GM12878 (cell line): ENCODE results near the gene PATJ. TPM values are rescaled to one million over a fixed set of nuclear protein-coding genes. Genes with fewer than 3 reads are reported as not detected.

Source experiments
- ATAC-seq: fragments of 200-7000 bp; cut with Tn5 transposase; 3 replicates; pipeline ENCODE4 v1.9.1; 2020; ENCODE audit warnings: mild to moderate bottlenecking, moderate library complexity
- BruUV-seq: library from RNA; stranded (reverse); fragments of 400-500 nt; replicated peaks from 2 replicates; lab custom pipeline; 2021; lab: Mats Ljungman, UMichigan
- CTCF ChIA-PET: fragments of 300-600 bp; sonication (Branson Sonifier 250); formaldehyde crosslinking; extraction: SDS; loops from one replicate; lab custom pipeline; 2021; ENCODE audit warnings: inconsistent platforms; lab: Yijun Ruan, JAX
- POLR2A ChIA-PET: fragments of 350-600 bp; formaldehyde crosslinking; extraction: SDS; loops from one replicate; lab custom pipeline; 2021; ENCODE audit warnings: inconsistent platforms; lab: Charles Lee
- RAD21 ChIA-PET: fragments of 300-600 bp; sonication (Branson Sonifier 250); formaldehyde crosslinking; loops from one replicate; lab custom pipeline; 2023; ENCODE audit warnings: antibody characterized with exemption; ENCODE audit not compliant: unreplicated experiment; lab: Charles Lee
- SMC1A ChIA-PET: fragments of 300-600 bp; sonication (Branson Sonifier 250); formaldehyde crosslinking; loops from one replicate; lab custom pipeline; 2023; ENCODE audit not compliant: unreplicated experiment, uncharacterized antibody; lab: Charles Lee
- DNase-seq: peaks from one replicate; pipeline ENCODE4 v3.0.0-alpha.2; 2011; ENCODE audit warnings: low read depth, low spot score
- FAIRE-seq: peaks from 3 replicates; lab custom pipeline; 2011; peaks lifted over from hg19 to GRCh38; lab: Jason Lieb, UNC
- H2AFZ ChIP-seq: 2 replicates; pipeline ENCODE4 v1.6.0; 2011; ENCODE audit warnings: low read depth, low read length, control low read depth; ENCODE audit not compliant: control insufficient read depth
- H3K27ac ChIP-seq: 2 replicates; pipeline ENCODE4 v1.5.1; 2011; ENCODE audit warnings: control low read depth; ENCODE audit not compliant: control insufficient read depth, insufficient read depth
- H3K27me3 ChIP-seq, 2 experiments: replicated peaks in 1 of 2; 2 replicates each; pipeline versions ENCODE4 v1.6.0 to v1.6.1; 2011; ENCODE audit warnings: low read length in 1 of 2; ENCODE audit not compliant: control insufficient read depth in 2 of 2, insufficient read depth in 2 of 2
- H3K36me3 ChIP-seq, 2 experiments: 2 replicates each; pipeline ENCODE4 v1.5.1; 2011; ENCODE audit warnings: low read length in 1 of 2; ENCODE audit not compliant: control insufficient read depth in 2 of 2, insufficient read depth in 2 of 2
- H3K4me1 ChIP-seq: 2 replicates; pipeline ENCODE4 v1.6.1; 2011; ENCODE audit warnings: mild to moderate bottlenecking, low read length, moderate library complexity, mixed read lengths; ENCODE audit not compliant: control insufficient read depth, insufficient read depth
- H3K4me2 ChIP-seq: 2 replicates; pipeline ENCODE4 v1.6.0; 2011; ENCODE audit warnings: control low read depth; ENCODE audit not compliant: control insufficient read depth, insufficient read depth
- H3K4me3 ChIP-seq: fragments of 200-600 bp; sonication (generic); 2 replicates; pipeline ENCODE4 v1.5.1; 2016
- H3K79me2 ChIP-seq: 2 replicates; pipeline ENCODE4 v1.6.0; 2011; ENCODE audit warnings: low read length; ENCODE audit not compliant: control insufficient read depth, insufficient read depth
- H3K9ac ChIP-seq: 2 replicates; pipeline ENCODE4 v1.8.0; 2011; ENCODE audit warnings: low read length, control low read depth, mixed read lengths; ENCODE audit not compliant: control insufficient read depth, insufficient read depth
- H3K9me3 ChIP-seq: replicated peaks from 3 replicates; pipeline ENCODE4 v1.5.1; 2011; ENCODE audit warnings: mild to moderate bottlenecking, low read length; ENCODE audit not compliant: control insufficient read depth, insufficient read depth
- H4K20me1 ChIP-seq: 2 replicates; pipeline ENCODE4 v1.6.0; 2011; ENCODE audit not compliant: control insufficient read depth, insufficient read depth
- CBX5 ChIP-seq: sonication (generic); IDR thresholded peaks from 2 replicates; pipeline ENCODE4 v1.6.1; 2016; ENCODE audit warnings: low read depth, moderate library complexity, mild to moderate bottlenecking, inconsistent platforms
- CREM ChIP-seq: IDR thresholded peaks from 2 replicates; pipeline ENCODE4 v1.6.1; 2014; ENCODE audit warnings: antibody characterized with exemption, low read depth
- CUX1 ChIP-seq: IDR thresholded peaks from 2 replicates; pipeline ENCODE4 v1.6.1; 2012; ENCODE audit warnings: improper control_type of control experiment, low read depth, low read length; ENCODE audit not compliant: insufficient replicate concordance
- EGR1 ChIP-seq, 2 experiments: IDR thresholded peaks; 1 replicate in 1 of 2; 2 replicates in 1 of 2; pipeline ENCODE4 v1.6.1; 2011 to 2012; ENCODE audit warnings: low read depth in 2 of 2, low read length in 2 of 2, borderline replicate concordance in 1 of 2, mild to moderate bottlenecking in 1 of 2, moderate library complexity in 1 of 2
- HDAC6 ChIP-seq: fragments of 200-600 bp; sonication (generic); IDR thresholded peaks from one replicate; pipeline ENCODE4 v1.8.0; 2017; ENCODE audit warnings: antibody characterized with exemption; ENCODE audit not compliant: unreplicated experiment
- MTA2 ChIP-seq: fragments of 450-650 bp; IDR thresholded peaks from 2 replicates; pipeline ENCODE4 v1.6.1; 2016; ENCODE audit warnings: low read depth, mild to moderate bottlenecking, moderate library complexity
- SMAD5 ChIP-seq: IDR thresholded peaks from 2 replicates; pipeline ENCODE4 v1.6.1; 2016; ENCODE audit warnings: antibody characterized with exemption, low read depth
- USF2 ChIP-seq: IDR thresholded peaks from 2 replicates; pipeline ENCODE4 v1.6.1; 2011; ENCODE audit warnings: low read depth, low read length, improper control_type of control experiment, borderline replicate concordance
- WRNIP1 ChIP-seq: IDR thresholded peaks from 2 replicates; pipeline ENCODE4 v1.6.1; 2011; ENCODE audit warnings: low read depth, low read length, improper control_type of control experiment, borderline replicate concordance
- WGBS: methylation state at CpG from one replicate; pipeline ENCODE4 v1.1.6; 2016; ENCODE audit warnings: low lambda C conversion rate; ENCODE audit not compliant: insufficient replicate concordance, insufficient coverage; ENCODE audit errors: missing lambda C conversion rate; 5-methylcytosine and 5-hydroxymethylcytosine counted together
- in situ Hi-C: fragments of 300-500 bp; cut with MboI; formaldehyde crosslinking; loops from 9 replicates; pipeline ENCODE4 v1.14.3; 2018; ENCODE audit warnings: mixed read lengths
- intact Hi-C: fragments of 100-400 bp; cut with micrococcal nuclease; formaldehyde crosslinking; loops from one replicate; pipeline ENCODE4 v1.14.2; 2022; ENCODE audit not compliant: unreplicated experiment
- polyA plus RNA-seq, 11 experiments: library from polyadenylated mRNA; depleted of rRNA in 4 of 11; unstranded in 6 of 11; stranded (reverse) in 5 of 11; fragments of >200 nt; fragmentation: Nextera tagmentation in 4 of 11; fragmentation: Illumina TruSeq in 1 of 11; extraction: Ambion mirVana in 4 of 11; extraction: Trizol in 1 of 11; gene quantifications; 1 replicate in 1 of 11; 2 replicates in 10 of 11; pipeline versions ENCODE4 v1.2.1 to v1.2.3, GENCODE V29; 2011 to 2016; ENCODE audit warnings: inconsistent platforms in 2 of 11, missing spikeins in 2 of 11, low read depth in 1 of 11
- total RNA-seq, 4 experiments: library from RNA; depleted of rRNA in 3 of 4; stranded (reverse); fragments of >200 nt in 3 of 4; fragmentation: Illumina TruSeq in 1 of 4; extraction: Trizol in 1 of 4; gene quantifications; 2 replicates each; pipeline versions ENCODE4 v1.2.1 to v1.2.3, GENCODE V29; 2013 to 2021

The PATJ gene
- total and polyA plus RNA-seq, 10 of the 15 experiments (the other 5 are each of a cell fraction or from before 2014, with no cell fraction given) = 2.8 to 13.9 (median 6.9) TPM

GRCh38 chr1:62209931-62210595 is 467.8 kb downstream of the PATJ start (continued):
- TF ChIP-seq MTA2 = no peak
- TF ChIP-seq, all 136 proteins: peak for 0

- no peaks in the 10 kb centered on the region; the same call in 2 of the 3 replicates for H3K9me3 ChIP-seq
- no peaks in the 10 kb centered on the region for H3K79me2 ChIP-seq
- no peaks in the 10 kb centered on the region for H3K4me1 ChIP-seq
- no peak overlapping the region for H3K4me2 ChIP-seq
- ChIA-PET CTCF (no interaction called here), POLR2A (no interaction called here), SMC1A (no interaction called here), RAD21 (no interaction called here)
- no peaks in the 10 kb centered on the region for H4K20me1 ChIP-seq
- ATAC-seq = no peak
- WGBS = 6% methylated on average over 1 of the region's 1 CpG
- no peak for DNase-seq
- no TSS peak for BruUV-seq
- no peaks in the 10 kb centered on the region for H3K36me3 ChIP-seq
- H3K27me3 ChIP-seq = no peaks in the 10 kb centered on the region
- H3K9ac ChIP-seq = no peak overlapping the region
- TF ChIP-seq HDAC6 = no peak
- no peak for TF ChIP-seq SMAD5
- TF ChIP-seq CBX5 = 0 out of 2 replicates have a peak, but pooled peaks have one; percentile 52
- no peak for TF ChIP-seq EGR1 (IDR thresholded peaks at IDR 0.05; ENCODE audit: borderline replicate concordance in 1 of 2, low read depth in 2 of 2, low read length in 2 of 2)
- no peak overlapping the region for H2AFZ ChIP-seq
- intact Hi-C loops = no loop called here
- no peak for FAIRE-seq
- in situ Hi-C loops = no loop called here
- no peak overlapping the region for H3K27ac ChIP-seq
- H3K4me3 ChIP-seq = no peak overlapping the region
These were observed 468.7 kb downstream of the PATJ start for GRCh38 chr1:62210960-62211359.

- DNase-seq (no peak), FAIRE-seq (no peak), ATAC-seq (no peak)
- no TSS peak for BruUV-seq
- intact Hi-C loops = no loop called here
- POLR2A ChIA-PET = no interaction called here
- Histone ChIP-seq H2AFZ (no peak overlapping the region), H3K36me3 (no peaks in the 10 kb centered on the region), H4K20me1 (no peaks in the 10 kb centered on the region), H3K4me2 (no peak overlapping the region), H3K79me2 (no peaks in the 10 kb centered on the region), H3K27ac (no peak overlapping the region), H3K9me3 (no peaks in the 10 kb centered on the region; the same call in 2 of the 3 replicates), H3K9ac (no peak overlapping the region), H3K27me3 (no peaks in the 10 kb centered on the region), H3K4me3 (no peak overlapping the region), H3K4me1 (no peaks in the 10 kb centered on the region)
- RAD21 ChIA-PET = no interaction called here
- 23% methylated on average over 6 of the region's 6 CpGs for WGBS
- CTCF ChIA-PET = no interaction called here
- SMC1A ChIA-PET = no interaction called here
- in situ Hi-C loops = no loop called here
- no peak for TF ChIP-seq CUX1
- no peak for TF ChIP-seq CREM
- TF ChIP-seq USF2 = no peak
- no peak for TF ChIP-seq WRNIP1
These were observed 470.1 kb downstream of the PATJ start for GRCh38 chr1:62212411-62212810.
